Lower leg skin (tissue), 3 donors: ENCODE measurements around the gene UPF1.

Experiments used
- POLR2A ChIP-seq, 2 donors: fragments of 450-650 bp; IDR thresholded peaks; one replicate each; pipeline ENCODE4 v1.6.1; 2016 to 2017; ENCODE audit warnings: antibody characterized with exemption in 2 of 2, mild to moderate bottlenecking in 1 of 2, moderate library complexity in 1 of 2
- TF ChIP-seq, protein P1 (sequence below), 3 donors: fragments of 450-650 bp; IDR thresholded peaks; one replicate each; pipeline ENCODE4 v1.5.1; 2016; ENCODE audit warnings: antibody characterized with exemption in 3 of 3, mild to moderate bottlenecking in 3 of 3, moderate library complexity in 2 of 3

GRCh38 chr19:18868380-18869022 is 36.7 kb downstream of the UPF1 start:
- TF ChIP-seq, protein P1, sequence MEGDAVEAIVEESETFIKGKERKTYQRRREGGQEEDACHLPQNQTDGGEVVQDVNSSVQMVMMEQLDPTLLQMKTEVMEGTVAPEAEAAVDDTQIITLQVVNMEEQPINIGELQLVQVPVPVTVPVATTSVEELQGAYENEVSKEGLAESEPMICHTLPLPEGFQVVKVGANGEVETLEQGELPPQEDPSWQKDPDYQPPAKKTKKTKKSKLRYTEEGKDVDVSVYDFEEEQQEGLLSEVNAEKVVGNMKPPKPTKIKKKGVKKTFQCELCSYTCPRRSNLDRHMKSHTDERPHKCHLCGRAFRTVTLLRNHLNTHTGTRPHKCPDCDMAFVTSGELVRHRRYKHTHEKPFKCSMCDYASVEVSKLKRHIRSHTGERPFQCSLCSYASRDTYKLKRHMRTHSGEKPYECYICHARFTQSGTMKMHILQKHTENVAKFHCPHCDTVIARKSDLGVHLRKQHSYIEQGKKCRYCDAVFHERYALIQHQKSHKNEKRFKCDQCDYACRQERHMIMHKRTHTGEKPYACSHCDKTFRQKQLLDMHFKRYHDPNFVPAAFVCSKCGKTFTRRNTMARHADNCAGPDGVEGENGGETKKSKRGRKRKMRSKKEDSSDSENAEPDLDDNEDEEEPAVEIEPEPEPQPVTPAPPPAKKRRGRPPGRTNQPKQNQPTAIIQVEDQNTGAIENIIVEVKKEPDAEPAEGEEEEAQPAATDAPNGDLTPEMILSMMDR (IDR thresholded peaks at IDR 0.05), result no peak
- no peak for TF ChIP-seq POLR2A (IDR thresholded peaks at IDR 0.05)
